ENCODE measurements around the gene CTSC. TPM values are rescaled to one million over a fixed set of nuclear protein-coding genes. Genes with fewer than 3 reads are reported as not detected.

Gene CTSC
- total and polyA plus RNA-seq, 2 of the 13 experiments (the other 11 are each of a cell fraction or from before 2014, with no cell fraction given) = 144 to 210 TPM

- ChIA-PET POLR2A (no interaction called here), CTCF (ENCODE audit: low intra/inter-chr PET ratio, low total read pairs) (no interaction called here)
- no peaks in the 10 kb centered on the region for H3K36me3 ChIP-seq (replicated peaks in 1 of 2; ENCODE audit: control insufficient read depth in 1 of 2, insufficient read depth in 2 of 2, low read length in 2 of 2)
- H3K4me2 ChIP-seq (ENCODE audit: low read depth, low read length) = no peak overlapping the region
- no peaks in the 10 kb centered on the region for H3K4me1 ChIP-seq (ENCODE audit: insufficient read depth, low read length)
- H3K9me3 ChIP-seq (ENCODE audit: low read length) = no peaks in the 10 kb centered on the region
- no peak overlapping the region for H3K27ac ChIP-seq (ENCODE audit: extremely low read length, insufficient read depth, low read length)
- intact Hi-C loops (cut with micrococcal nuclease; ENCODE audit: unreplicated experiment) (no loop called here), in situ Hi-C loops (cut with HindIII; ENCODE audit: extremely low pct_ligation_motif_present, low pct_unique_long_range_greater_than_20kb) (no loop called here)
- no peak overlapping the region for H2AFZ ChIP-seq (ENCODE audit: low read length)
- no peak overlapping the region for H3K4me3 ChIP-seq (replicated peaks in 1 of 3; ENCODE audit: insufficient read depth in 1 of 3, low read depth in 2 of 3, low read length in 3 of 3)
- no peaks in the 10 kb centered on the region for H3K79me2 ChIP-seq (ENCODE audit: insufficient read depth, low read length)
- BruUV-seq (replicated peaks) = no TSS peak
- FAIRE-seq (no peak), DNase-seq (ENCODE audit: low spot score) (no peak), ATAC-seq (no peak)
- H3K9ac ChIP-seq (ENCODE audit: insufficient read depth, low read depth, low read length) = no peak overlapping the region
- no peaks in the 10 kb centered on the region for H3K27me3 ChIP-seq (ENCODE audit: control insufficient read depth in 1 of 2, insufficient read depth in 2 of 2, low read length in 2 of 2)
- H4K20me1 ChIP-seq (ENCODE audit: insufficient read depth, low read length) = no peaks in the 10 kb centered on the region
- 44% methylated on average over 4 of the region's 4 CpGs for WGBS (ENCODE audit: low lambda C conversion rate)
- TF ChIP-seq ZSCAN22 (CRISPR knock-in tag; IDR thresholded peaks at IDR 0.05) = no peak
- no peak for TF ChIP-seq SMYD3 (CRISPR knock-in tag; IDR thresholded peaks at IDR 0.05)
- no peak for TF ChIP-seq CEBPG (CRISPR knock-in tag; IDR thresholded peaks at IDR 0.05)
- TF ChIP-seq MYNN (CRISPR knock-in tag; IDR thresholded peaks at IDR 0.05; ENCODE audit: low read depth) = no peak
- no peak for TF ChIP-seq NFE2L1 (CRISPR knock-in tag; IDR thresholded peaks at IDR 0.05; ENCODE audit: borderline replicate concordance)
Observed at GRCh38 chr11:88378422-88379066, 41.0 kb upstream of the CTSC start.

- Histone ChIP-seq H3K27ac (ENCODE audit: extremely low read length, insufficient read depth, low read length) (no peak overlapping the region), H3K4me2 (ENCODE audit: low read depth, low read length) (no peak overlapping the region), H3K36me3 (replicated peaks in 1 of 2; ENCODE audit: control insufficient read depth in 1 of 2, insufficient read depth in 2 of 2, low read length in 2 of 2) (no peaks in the 10 kb centered on the region), H3K4me1 (ENCODE audit: insufficient read depth, low read length) (no peaks in the 10 kb centered on the region), H3K79me2 (ENCODE audit: insufficient read depth, low read length) (no peaks in the 10 kb centered on the region), H3K9ac (ENCODE audit: insufficient read depth, low read depth, low read length) (no peak overlapping the region), H4K20me1 (ENCODE audit: insufficient read depth, low read length) (no peaks in the 10 kb centered on the region), H3K27me3 (ENCODE audit: control insufficient read depth in 1 of 2, insufficient read depth in 2 of 2, low read length in 2 of 2) (no peaks in the 10 kb centered on the region), H3K4me3 (replicated peaks in 1 of 3; ENCODE audit: insufficient read depth in 1 of 3, low read depth in 2 of 3, low read length in 3 of 3) (no peak overlapping the region), H2AFZ (ENCODE audit: low read length) (no peak overlapping the region), H3K9me3 (ENCODE audit: low read length) (no peaks in the 10 kb centered on the region)
- ATAC-seq (no peak), FAIRE-seq (no peak), DNase-seq (ENCODE audit: low spot score) (no peak)
- TF ChIP-seq ZFP37 (CRISPR knock-in tag; IDR thresholded peaks at IDR 0.05; ENCODE audit: borderline replicate concordance) = no peak
- no peak for TF ChIP-seq TEF (CRISPR knock-in tag; IDR thresholded peaks at IDR 0.05)
- TF ChIP-seq SMARCC2 (IDR thresholded peaks at IDR 0.05) = no peak
- TF ChIP-seq TEAD3 (CRISPR knock-in tag; optimal IDR thresholded peaks at IDR 0.05; ENCODE audit: borderline replicate concordance) = no peak
- no peak for TF ChIP-seq ATF2 (CRISPR knock-in tag; IDR thresholded peaks at IDR 0.05)
- TF ChIP-seq PREB (CRISPR knock-in tag; IDR thresholded peaks at IDR 0.05) = no peak
- no peak for TF ChIP-seq MEF2D (CRISPR knock-in tag; IDR thresholded peaks at IDR 0.05)
- TF ChIP-seq CBX2 (IDR thresholded peaks at IDR 0.05; ENCODE audit: low read depth, low read length) = no peak
- no peak for TF ChIP-seq CBX2 (CRISPR knock-in tag; IDR thresholded peaks at IDR 0.05; ENCODE audit: low read depth)
- ChIA-PET POLR2A (no interaction called here), CTCF (ENCODE audit: low intra/inter-chr PET ratio, low total read pairs) (no interaction called here)
- intact Hi-C loops (cut with micrococcal nuclease; ENCODE audit: unreplicated experiment) (no loop called here), in situ Hi-C loops (cut with HindIII; ENCODE audit: extremely low pct_ligation_motif_present, low pct_unique_long_range_greater_than_20kb) (no loop called here)
- no TSS peak for BruUV-seq (replicated peaks)
Observed at GRCh38 chr11:88377646-88378045, 40.1 kb upstream of the CTSC start.
